Progenitor cell of endocrine pancreas (in vitro differentiated cells): Measurements from ENCODE around the gene AKAIN1. TPM values are rescaled to one million over a fixed set of nuclear protein-coding genes. Genes with fewer than 3 reads are reported as not detected.

Experiments
- DNase-seq: peaks from one replicate; pipeline ENCODE4 v3.0.0; 2021; ENCODE audit warnings: low spot score; ENCODE audit not compliant: unreplicated experiment
- H3K27ac Mint-ChIP-seq: 2 replicates; pipeline ENCODE4 v1.8.0; 2021; ENCODE audit warnings: mild to moderate bottlenecking, moderate library complexity, mixed read lengths
- H3K27me3 Mint-ChIP-seq: 2 replicates; pipeline ENCODE4 v1.8.0; 2021; ENCODE audit warnings: mixed read lengths
- H3K36me3 Mint-ChIP-seq: 2 replicates; pipeline ENCODE4 v1.8.0; 2022; ENCODE audit warnings: mixed read lengths; ENCODE audit not compliant: insufficient read depth
- H3K4me1 Mint-ChIP-seq: 2 replicates; pipeline ENCODE4 v1.8.0; 2021; ENCODE audit warnings: low read depth, mixed read lengths
- H3K4me3 Mint-ChIP-seq: 2 replicates; pipeline ENCODE4 v1.8.0; 2021; ENCODE audit warnings: low read depth, mild to moderate bottlenecking, moderate library complexity, mixed read lengths
- H3K9me3 Mint-ChIP-seq: 2 replicates; pipeline ENCODE4 v1.8.0; 2021; ENCODE audit warnings: low read depth, mixed read lengths
- CTCF ChIP-seq: fragments of 200-600 bp; sonication (generic); IDR thresholded peaks from one replicate; pipeline ENCODE4 v1.5.0; 2021; ENCODE audit warnings: antibody characterized with exemption, mild to moderate bottlenecking; ENCODE audit not compliant: unreplicated experiment
- total RNA-seq: library from RNA; stranded (reverse); gene quantifications from 2 replicates; pipeline ENCODE4 v1.2.1, GENCODE V29; 2021

AKAIN1 gene
- total RNA-seq, 1 donor from 2014 or later: not detected

- Mint-ChIP-seq H3K9me3 (no peaks in the 10 kb centered on the region), H3K36me3 (no peaks in the 10 kb centered on the region), H3K27ac (no peak overlapping the region), H3K27me3 (no peaks in the 10 kb centered on the region), H3K4me3 (no peak overlapping the region), H3K4me1 (no peaks in the 10 kb centered on the region)
- TF ChIP-seq CTCF: no peak
- DNase-seq: no peak
These were observed 93.8 kb downstream of the AKAIN1 start for GRCh38 chr18:5103286-5103685.

- Mint-ChIP-seq H3K36me3 (no peaks in the 10 kb centered on the region), H3K4me1 (no peaks in the 10 kb centered on the region), H3K27ac (no peak overlapping the region), H3K4me3 (no peak overlapping the region), H3K27me3 (no peaks in the 10 kb centered on the region), H3K9me3 (peaks cover 4% of the 10 kb centered on the region)
- no peak for TF ChIP-seq CTCF
- DNase-seq: no peak
These were observed 99.8 kb downstream of the AKAIN1 start for GRCh38 chr18:5097116-5097703.

- Mint-ChIP-seq H3K27ac (no peak overlapping the region), H3K9me3 (peaks cover 8% of the 10 kb centered on the region), H3K4me3 (no peak overlapping the region), H3K27me3 (no peaks in the 10 kb centered on the region), H3K36me3 (no peaks in the 10 kb centered on the region), H3K4me1 (no peaks in the 10 kb centered on the region)
- TF ChIP-seq CTCF: no peak
- DNase-seq: no peak
These were observed 101.8 kb downstream of the AKAIN1 start for GRCh38 chr18:5095239-5095638.

- Mint-ChIP-seq H3K4me1 (no peaks in the 10 kb centered on the region), H3K4me3 (no peak overlapping the region), H3K9me3 (peaks cover 13% of the 10 kb centered on the region), H3K27me3 (no peaks in the 10 kb centered on the region), H3K27ac (no peak overlapping the region), H3K36me3 (no peaks in the 10 kb centered on the region)
- no peak for TF ChIP-seq CTCF
- no peak for DNase-seq
These were observed 103.2 kb downstream of the AKAIN1 start for GRCh38 chr18:5093902-5094301.

Other genes with a start within 250 kb of the AKAIN1 start
- gene ZBTB14, start 98.5 kb upstream of the AKAIN1 start, total RNA-seq: 14.8 and 16.7 TPM in 2 replicates